OCI-LY7 (cell line): ENCODE measurements around the gene LDLRAP1. TPM values are rescaled to one million over a fixed set of nuclear protein-coding genes. Genes with fewer than 3 reads are reported as not detected.

Experiments used
- BruUV-seq: library from RNA; stranded (reverse); fragments of 400-500 nt; replicated peaks from 2 replicates; lab custom pipeline; 2021; lab: Mats Ljungman, UMichigan
- CTCF ChIA-PET: fragments of 300-600 bp; sonication (Branson Sonifier 250); formaldehyde crosslinking; loops from one replicate; lab custom pipeline; 2022; ENCODE audit warnings: antibody characterized with exemption; ENCODE audit not compliant: unreplicated experiment; lab: Charles Lee
- POLR2A ChIA-PET: fragments of 300-600 bp; sonication (Branson Sonifier 250); formaldehyde crosslinking; loops from one replicate; lab custom pipeline; 2022; ENCODE audit warnings: antibody characterized with exemption; lab: Charles Lee
- DNase-seq: peaks from one replicate; pipeline ENCODE4 v3.0.0-alpha.2; 2015; ENCODE audit warnings: low spot score
- H2AFZ ChIP-seq: fragments of 200-600 bp; sonication (generic), shearing (Covaris generic); 2 replicates; pipeline ENCODE4 v1.6.1; 2014; ENCODE audit warnings: mild to moderate bottlenecking, antibody characterized with exemption, low read length, moderate library complexity
- H3K27ac ChIP-seq: fragments of 200-600 bp; sonication (generic); 2 replicates; pipeline ENCODE4 v1.5.1; 2014; ENCODE audit warnings: mixed run types, low read depth, mild to moderate bottlenecking, moderate library complexity, low read length, inconsistent platforms; ENCODE audit not compliant: poor library complexity, severe bottlenecking
- H3K36me3 ChIP-seq: fragments of 200-600 bp; sonication (generic); 2 replicates; pipeline ENCODE4 v1.6.1; 2014; ENCODE audit warnings: mild to moderate bottlenecking, antibody characterized with exemption, low read length, moderate library complexity, mixed read lengths; ENCODE audit not compliant: insufficient read depth
- H3K4me1 ChIP-seq: fragments of 200-600 bp; sonication (generic); 2 replicates; pipeline ENCODE4 v1.5.1; 2014; ENCODE audit warnings: mild to moderate bottlenecking, low read length; ENCODE audit not compliant: insufficient read depth, poor library complexity, severe bottlenecking
- H3K4me2 ChIP-seq: fragments of 200-600 bp; sonication (generic); 2 replicates; pipeline ENCODE4 v1.6.1; 2014; ENCODE audit warnings: mild to moderate bottlenecking, low read length
- H3K4me3 ChIP-seq: fragments of 200-600 bp; sonication (generic); 2 replicates; pipeline ENCODE4 v1.5.1; 2014; ENCODE audit warnings: mild to moderate bottlenecking, low read depth, low read length; ENCODE audit not compliant: poor library complexity, severe bottlenecking
- H3K79me2 ChIP-seq: fragments of 200-600 bp; sonication (generic); 2 replicates; pipeline ENCODE4 v1.6.1; 2016; ENCODE audit warnings: low read depth, mild to moderate bottlenecking, low read length, moderate library complexity, mixed read lengths; ENCODE audit not compliant: insufficient read depth
- H3K9me2 ChIP-seq: fragments of 200-600 bp; sonication (generic); 2 replicates; pipeline ENCODE4 v1.6.1; 2016; ENCODE audit warnings: mild to moderate bottlenecking, low read length, mixed read lengths; ENCODE audit not compliant: insufficient read depth
- H3K9me3 ChIP-seq: fragments of 200-600 bp; sonication (generic); 2 replicates; pipeline ENCODE4 v1.6.1; 2014; ENCODE audit warnings: mild to moderate bottlenecking, mixed run types, low read length, mixed read lengths
- H4K20me1 ChIP-seq: fragments of 200-600 bp; sonication (generic); 2 replicates; pipeline ENCODE4 v1.6.1; 2014; ENCODE audit warnings: mild to moderate bottlenecking, antibody characterized with exemption, low read length, moderate library complexity, mixed read lengths; ENCODE audit not compliant: insufficient read depth
- EZH2phosphoT487 ChIP-seq: fragments of 200-600 bp; sonication (generic); IDR thresholded peaks from 2 replicates; pipeline ENCODE4 v1.6.1; 2018; ENCODE audit warnings: low read depth, borderline replicate concordance, mild to moderate bottlenecking, mixed run types, antibody characterized with exemption, low read length, moderate library complexity, mixed read lengths
- intact Hi-C: fragments of 100-400 bp; cut with micrococcal nuclease; formaldehyde crosslinking; loops from one replicate; pipeline ENCODE4 v1.10.0; 2022; ENCODE audit not compliant: unreplicated experiment
- total RNA-seq, 2 experiments: library from RNA; depleted of rRNA in 1 of 2; stranded (reverse); fragments of >200 nt in 1 of 2; shearing (Covaris generic) in 1 of 2; gene quantifications; 2 replicates each; pipeline ENCODE4 v1.2.3, GENCODE V29; 2014 to 2022
- TF ChIP-seq, protein P1 (sequence below): fragments of 200-600 bp; sonication (generic); conservative IDR thresholded peaks from 2 replicates; pipeline ENCODE4 v1.5.1; 2014; ENCODE audit warnings: mild to moderate bottlenecking, antibody characterized with exemption, low read length, moderate library complexity, mixed read lengths

Gene LDLRAP1
- total RNA-seq, 2 experiments from 2014 or later: 14.9 to 36.2 TPM

DNA sequence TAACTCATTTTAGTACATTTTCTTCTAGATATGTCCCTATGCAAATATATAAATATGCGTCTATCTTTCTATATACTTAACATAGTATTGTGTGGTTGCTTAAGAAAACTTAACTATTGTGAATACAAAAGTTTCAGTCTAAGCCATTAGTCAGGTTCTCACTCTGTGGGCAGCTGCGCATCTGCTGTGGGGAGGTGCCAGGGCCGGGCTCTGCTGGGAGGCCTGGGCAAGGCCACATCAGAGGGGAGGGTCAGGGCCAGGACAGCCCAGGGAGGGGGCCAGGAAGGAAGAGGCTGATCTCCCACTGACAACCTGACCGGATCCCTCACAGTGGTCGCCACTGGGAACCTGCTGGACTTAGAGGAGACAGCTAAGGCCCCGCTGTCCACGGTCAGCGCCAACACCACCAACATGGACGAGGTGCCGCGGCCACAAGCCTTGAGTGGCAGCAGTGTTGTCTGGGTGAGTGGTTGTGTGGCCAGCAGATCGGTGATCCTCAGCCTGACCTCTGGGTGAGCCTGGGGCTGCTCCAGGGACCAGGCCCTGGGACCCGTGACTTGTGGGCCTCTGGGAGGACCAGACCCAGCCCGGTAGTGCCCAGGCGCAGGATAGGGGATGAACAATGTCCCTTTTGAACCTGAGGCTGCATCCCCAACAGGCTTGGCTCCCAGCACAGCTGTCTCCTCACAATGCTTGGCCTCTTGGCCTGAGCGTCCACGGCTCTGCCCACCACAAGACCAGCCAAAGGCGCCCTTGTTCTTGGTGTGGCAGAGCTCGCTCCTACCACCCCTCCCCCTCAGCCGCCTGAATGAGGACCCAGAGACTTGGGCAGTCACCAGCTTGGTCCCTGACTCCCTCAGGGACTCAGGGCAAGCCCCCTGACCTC is 20.2 kb downstream of the LDLRAP1 start:
- POLR2A ChIA-PET: interaction anchor here (0.5 to 0.7 kb wide), 2 partner anchors 15 to 19 kb away, joined by 3 to 4 read pairs; no protein-coding TSS in a partner anchor
- BruUV-seq: no TSS peak
- no peak for TF ChIP-seq EZH2phosphoT487
- TF ChIP-seq, protein P1, sequence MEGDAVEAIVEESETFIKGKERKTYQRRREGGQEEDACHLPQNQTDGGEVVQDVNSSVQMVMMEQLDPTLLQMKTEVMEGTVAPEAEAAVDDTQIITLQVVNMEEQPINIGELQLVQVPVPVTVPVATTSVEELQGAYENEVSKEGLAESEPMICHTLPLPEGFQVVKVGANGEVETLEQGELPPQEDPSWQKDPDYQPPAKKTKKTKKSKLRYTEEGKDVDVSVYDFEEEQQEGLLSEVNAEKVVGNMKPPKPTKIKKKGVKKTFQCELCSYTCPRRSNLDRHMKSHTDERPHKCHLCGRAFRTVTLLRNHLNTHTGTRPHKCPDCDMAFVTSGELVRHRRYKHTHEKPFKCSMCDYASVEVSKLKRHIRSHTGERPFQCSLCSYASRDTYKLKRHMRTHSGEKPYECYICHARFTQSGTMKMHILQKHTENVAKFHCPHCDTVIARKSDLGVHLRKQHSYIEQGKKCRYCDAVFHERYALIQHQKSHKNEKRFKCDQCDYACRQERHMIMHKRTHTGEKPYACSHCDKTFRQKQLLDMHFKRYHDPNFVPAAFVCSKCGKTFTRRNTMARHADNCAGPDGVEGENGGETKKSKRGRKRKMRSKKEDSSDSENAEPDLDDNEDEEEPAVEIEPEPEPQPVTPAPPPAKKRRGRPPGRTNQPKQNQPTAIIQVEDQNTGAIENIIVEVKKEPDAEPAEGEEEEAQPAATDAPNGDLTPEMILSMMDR: no peak
- Histone ChIP-seq H3K27ac (peak overlapping the region; percentile 85), H3K9me2 (no peaks in the 10 kb centered on the region), H3K4me3 (peak overlapping the region; percentile 64), H3K36me3 (peaks cover 27% of the 10 kb centered on the region; the same call in 1 of the 2 replicates), H3K9me3 (no peaks in the 10 kb centered on the region), H3K4me1 (peaks cover 86% of the 10 kb centered on the region), H4K20me1 (no peaks in the 10 kb centered on the region), H3K4me2 (peak overlapping the region; percentile 77), H2AFZ (no peak overlapping the region), H3K79me2 (0 out of 2 replicates have a peak, but pooled peaks cover 4% of the 10 kb centered on the region)
- intact Hi-C loops: loop anchor here (1.0 to 5.0 kb wide), 2 partner anchors 17 to 54 kb away; partner anchors contain the start of gene MAN1C1
- DNase-seq: no peak
- CTCF ChIA-PET: interaction anchor here (1.3 kb wide), 1 partner anchor 14 kb away, joined by 5 read pairs; no protein-coding TSS in a partner anchor

DNA sequence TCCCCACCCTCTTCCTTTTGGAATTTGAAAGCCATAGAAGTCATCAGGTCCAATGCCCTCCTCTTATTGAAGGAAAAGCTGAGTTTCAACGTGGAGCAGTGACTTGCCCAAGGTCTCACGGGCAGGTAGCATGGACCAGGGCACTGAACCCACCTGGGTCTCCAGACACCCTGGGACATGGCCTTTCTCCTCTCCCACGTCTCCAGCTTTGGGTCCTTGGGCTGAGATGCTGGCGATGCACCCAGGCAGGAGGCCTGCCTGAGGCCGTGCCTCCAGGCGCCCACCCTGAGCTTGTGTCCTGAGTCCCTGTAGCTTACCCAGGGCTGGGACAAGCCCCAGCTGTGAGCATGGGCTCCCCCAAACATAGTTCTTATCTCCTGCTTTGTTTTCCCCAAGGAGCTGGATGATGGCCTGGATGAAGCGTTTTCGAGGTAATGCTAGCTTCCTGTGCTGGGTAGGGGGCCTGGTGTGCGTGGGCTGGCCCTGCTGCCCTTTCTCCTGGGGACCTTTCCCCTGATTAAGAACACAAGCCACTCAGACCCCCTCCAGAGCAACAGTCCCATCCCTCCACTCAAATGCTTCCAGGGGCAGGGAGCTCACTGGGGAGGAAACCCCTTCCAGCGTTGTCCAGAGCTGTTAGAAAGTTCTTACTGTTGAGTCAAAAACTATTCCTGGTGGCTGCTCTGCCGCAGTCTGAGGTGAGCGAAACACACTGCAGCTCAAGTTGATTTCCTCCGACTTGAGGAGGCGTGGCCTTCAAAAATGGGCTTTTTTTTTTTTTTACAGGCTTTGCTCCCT is 21.6 kb downstream of the LDLRAP1 start:
- BruUV-seq: no TSS peak
- ChIA-PET CTCF (interaction anchor here (0.6 to 2.1 kb wide), 5 partner anchors 11 to 332 kb away, joined by 3 to 23 read pairs (median 5); no protein-coding TSS in a partner anchor), POLR2A (interaction anchor here (0.6 to 4.0 kb wide), 6 partner anchors 14 to 264 kb away, joined by 3 to 51 read pairs (median 4); no protein-coding TSS in a partner anchor)
- Histone ChIP-seq H3K9me2 (no peaks in the 10 kb centered on the region), H4K20me1 (no peaks in the 10 kb centered on the region), H3K4me3 (peak overlapping the region; percentile 42), H3K9me3 (no peaks in the 10 kb centered on the region), H2AFZ (no peak overlapping the region), H3K4me2 (peak overlapping the region; percentile 77), H3K79me2 (0 out of 2 replicates have a peak, but pooled peaks cover 4% of the 10 kb centered on the region), H3K27ac (peak overlapping the region; percentile 75), H3K4me1 (peaks cover 80% of the 10 kb centered on the region), H3K36me3 (peaks cover 19% of the 10 kb centered on the region; the same call in 1 of the 2 replicates)
- intact Hi-C loops: loop anchor here (5.0 kb wide), 1 partner anchor 52 kb away; the partner anchor contains the start of gene MAN1C1
- peak; percentile 72 for DNase-seq
- TF ChIP-seq EZH2phosphoT487: no peak
- TF ChIP-seq, protein P1: no peak
